MG63 (cell line): Measurements from ENCODE around the gene OVCH2. TPM values are rescaled to one million over a fixed set of nuclear protein-coding genes. Genes with fewer than 3 reads are reported as not detected.
"Not testable (repeated sequence)": the region's sequence is repeated elsewhere in the genome, so short reads cannot be mapped to it uniquely, and the experiment has no call there.

Experiments used
- DNase-seq: peaks from one replicate; pipeline ENCODE4 v3.0.0-alpha.2; 2020
- H3K27me3 ChIP-seq: fragments of 250-450 bp; sonication (Bioruptor Pico); 2 replicates; pipeline ENCODE4 v1.5.1; 2020; ENCODE audit warnings: mild to moderate bottlenecking, moderate library complexity
- H3K36me3 ChIP-seq: fragments of 250-450 bp; sonication (Bioruptor Pico); 2 replicates; pipeline ENCODE4 v1.5.1; 2020; ENCODE audit warnings: mild to moderate bottlenecking, moderate library complexity
- H3K4me3 ChIP-seq: fragments of 250-450 bp; sonication (Bioruptor Pico); 2 replicates; pipeline ENCODE4 v1.5.1; 2020; ENCODE audit warnings: mild to moderate bottlenecking, moderate library complexity
- H3K9me3 ChIP-seq: fragments of 250-450 bp; sonication (Bioruptor Pico); 2 replicates; pipeline ENCODE4 v1.5.1; 2020; ENCODE audit warnings: mild to moderate bottlenecking, moderate library complexity
- total RNA-seq: library from RNA; depleted of rRNA; stranded (reverse); fragments of >200 nt; shearing (Covaris generic); gene quantifications from 2 replicates; pipeline ENCODE4 v1.2.3, GENCODE V29; 2014; ENCODE audit warnings: low replicate concordance

OVCH2 gene
- total RNA-seq, 1 experiment from 2014 or later: not detected

DNA sequence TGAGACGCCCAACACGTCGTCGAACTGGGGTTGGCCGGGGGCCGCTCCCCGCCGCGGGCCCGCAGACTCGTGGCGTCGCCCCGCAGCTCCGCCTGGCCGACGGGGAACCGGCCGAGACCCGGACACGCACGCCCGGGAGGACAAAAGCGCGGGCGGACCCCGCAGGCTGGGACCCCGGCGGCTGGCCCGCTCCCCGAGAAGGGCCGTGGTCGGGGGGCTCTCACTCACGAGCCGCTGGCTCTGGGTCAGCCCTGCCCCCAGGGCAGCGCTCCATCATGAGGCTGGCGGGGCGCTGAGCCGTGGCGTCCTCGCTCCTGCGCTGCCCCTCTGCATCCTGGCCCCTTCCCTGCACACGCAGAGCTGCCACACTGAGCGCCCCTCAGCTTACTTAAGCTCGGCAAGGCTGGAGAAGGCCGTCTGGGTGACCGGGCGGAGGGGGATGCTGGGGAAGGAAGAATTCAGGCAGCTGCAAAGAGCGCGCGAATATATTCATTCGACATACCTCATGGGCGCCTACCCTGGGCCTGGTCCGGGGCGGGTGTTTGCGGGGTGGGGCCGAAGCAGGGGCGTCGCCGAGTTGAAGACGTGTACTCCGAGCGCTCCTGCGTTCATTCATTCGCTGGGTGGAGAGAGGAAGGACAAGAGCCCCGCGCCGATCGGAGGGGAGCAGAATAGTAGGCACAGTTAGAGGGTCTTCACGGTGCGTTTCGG lies 32.4 kb downstream of the OVCH2 start:
- H3K4me3 ChIP-seq: peak overlapping the region; percentile 54
- no peak for DNase-seq
- no peaks in the 10 kb centered on the region for H3K9me3 ChIP-seq
- H3K36me3 ChIP-seq: no peaks in the 10 kb centered on the region
- no peaks in the 10 kb centered on the region for H3K27me3 ChIP-seq

DNA sequence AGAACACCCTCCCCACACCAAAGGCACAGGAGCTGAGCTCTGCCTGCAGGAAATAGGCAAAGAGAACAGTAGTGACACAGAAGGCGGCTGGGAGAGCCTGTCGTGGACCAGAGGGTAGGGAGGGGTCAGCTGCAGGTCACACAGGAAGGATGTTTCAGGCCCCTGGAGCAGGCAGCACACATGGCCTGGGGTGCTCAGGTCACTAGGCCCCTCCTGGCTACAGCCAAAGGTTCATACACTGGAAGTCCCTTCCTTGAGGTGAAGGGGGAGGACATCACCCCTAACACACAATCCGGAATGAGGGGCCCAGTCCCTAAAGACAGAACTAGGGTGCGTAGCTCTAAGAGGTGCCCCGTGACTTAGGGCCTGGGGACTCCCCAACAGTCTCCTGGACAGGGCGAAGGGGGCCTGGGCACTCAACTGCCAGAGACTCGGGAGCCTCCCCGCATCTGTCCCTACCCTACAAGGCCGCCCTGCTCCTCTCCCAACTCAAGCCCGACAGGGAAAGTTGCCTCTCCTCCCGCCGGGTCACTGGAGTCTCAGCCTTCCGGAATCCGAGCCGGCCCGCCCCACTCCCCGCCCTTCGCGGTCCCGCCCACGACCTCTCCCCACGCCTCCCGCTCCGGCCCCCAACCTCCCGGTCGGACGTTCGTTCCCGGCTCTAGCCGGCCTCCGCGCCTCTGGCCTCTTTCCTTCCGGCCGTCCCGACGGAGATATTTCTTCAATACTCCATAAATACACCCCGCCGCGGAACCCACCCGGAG lies 33.1 kb downstream of the OVCH2 start, which contains the start of gene CYB5R2:
Gene CYB5R2, minus strand, starts transcription at position 541 of the 764 bp plus-strand sequence. CDS start 675 bp downstream, outside the sequence.
- peak within 1 kb of the TSS; percentile 54 for H3K4me3 ChIP-seq
- H3K9me3 ChIP-seq: no peaks in the 10 kb centered on the region
- no peaks in the 10 kb centered on the region for H3K36me3 ChIP-seq
- peak; percentile 78 for DNase-seq
- H3K27me3 ChIP-seq: no peaks in the 10 kb centered on the region

DNA sequence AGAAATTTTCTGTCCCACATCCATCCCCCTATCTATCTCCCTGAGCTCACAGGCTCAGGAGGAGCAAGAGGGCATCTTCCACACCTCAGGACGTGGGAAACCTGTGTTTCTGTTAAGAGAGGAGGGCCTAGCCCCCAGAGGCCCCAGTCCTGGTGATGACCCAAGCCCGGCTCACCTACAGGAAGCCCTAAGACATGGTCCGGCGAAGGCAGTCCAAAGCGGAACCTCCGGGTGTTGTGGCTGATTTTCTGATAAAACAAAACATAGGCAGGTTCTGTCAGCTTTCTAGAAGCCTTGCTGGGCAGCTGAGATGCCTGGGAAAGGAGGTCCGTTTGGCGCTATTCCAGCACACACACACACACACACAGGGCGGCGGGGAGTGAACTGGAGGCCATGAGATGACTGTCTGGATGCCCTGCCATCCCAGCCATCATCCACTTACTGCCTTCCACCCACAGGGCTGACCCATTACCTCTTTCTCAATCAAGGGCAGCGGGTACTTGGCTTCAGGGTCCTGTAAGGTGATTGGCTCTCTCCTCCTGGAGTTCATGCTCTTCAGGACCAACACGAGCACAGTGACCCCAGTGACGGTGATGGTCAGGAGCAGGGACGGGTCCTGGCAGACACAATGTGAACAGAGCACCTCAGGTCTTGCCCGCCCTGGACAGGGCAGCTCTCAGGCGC lies 33.9 kb downstream of the OVCH2 start:
- DNase-seq: no peak
- Histone ChIP-seq H3K27me3 (no peaks in the 10 kb centered on the region), H3K9me3 (no peaks in the 10 kb centered on the region), H3K4me3 (peak overlapping the region; percentile 54; the same call in 1 of the 2 replicates), H3K36me3 (no peaks in the 10 kb centered on the region)

DNA sequence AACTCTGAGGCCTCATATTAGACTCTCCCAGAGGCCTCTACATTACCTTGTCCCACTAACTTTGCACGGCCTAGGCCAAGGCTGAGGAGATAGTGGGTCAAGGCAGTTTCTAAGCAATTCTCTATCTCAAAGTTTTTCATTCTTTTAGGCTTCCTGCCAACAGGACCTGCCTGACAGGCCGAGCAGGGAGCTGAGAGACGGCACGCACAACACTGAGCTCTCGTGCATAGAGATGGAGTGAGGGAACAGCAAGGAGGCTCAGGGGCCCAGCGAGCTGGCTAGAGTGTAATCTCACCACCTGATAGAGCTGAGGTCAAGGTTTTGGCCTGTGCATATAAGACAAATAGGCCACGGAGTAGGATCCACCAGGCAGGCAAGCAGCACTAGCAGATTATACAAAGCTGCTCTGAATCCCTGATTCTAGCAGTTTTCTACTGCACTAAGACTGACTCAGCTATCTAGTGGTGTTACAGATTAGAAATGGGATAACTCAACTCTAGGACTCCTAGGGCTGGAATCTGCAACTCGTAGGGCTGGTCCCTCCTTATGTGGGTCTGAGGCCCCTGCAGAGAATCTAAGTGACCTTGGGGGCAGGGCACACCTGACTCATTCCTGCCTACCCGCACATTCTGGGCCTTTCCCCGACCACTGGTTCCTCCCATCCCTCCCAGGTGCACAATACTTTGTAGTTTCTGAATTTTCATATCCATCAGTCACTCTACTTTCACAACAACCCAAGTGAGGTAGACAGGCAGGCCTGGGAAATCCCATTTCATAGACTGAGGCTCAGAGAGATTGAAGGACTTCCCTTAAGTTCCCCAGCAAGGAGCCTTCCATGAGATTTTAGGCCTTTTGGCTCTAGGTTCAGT lies 34.7 kb downstream of the OVCH2 start:
- H3K36me3 ChIP-seq: no peaks in the 10 kb centered on the region
- no peaks in the 10 kb centered on the region for H3K9me3 ChIP-seq
- no peak for DNase-seq
- no peak overlapping the region for H3K4me3 ChIP-seq
- no peaks in the 10 kb centered on the region for H3K27me3 ChIP-seq

DNA sequence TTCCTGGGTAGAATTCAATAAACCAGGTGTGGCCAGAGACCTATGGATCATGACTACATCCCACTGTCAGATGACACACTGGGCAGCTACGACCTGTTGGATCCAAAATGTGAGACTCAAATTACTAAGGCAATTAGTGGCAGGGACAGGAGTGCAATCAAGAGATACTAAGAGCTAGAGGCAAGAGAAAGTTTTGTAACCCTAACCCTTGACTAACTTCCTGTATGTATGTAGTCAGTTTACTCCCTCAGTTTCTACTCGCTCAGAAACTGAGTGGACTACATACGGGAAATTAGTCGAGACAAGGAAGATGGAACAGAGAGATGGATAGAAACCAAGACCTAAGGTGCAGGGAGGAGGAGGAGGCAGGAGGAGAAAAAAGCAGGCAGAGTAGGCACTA lies 35.6 kb downstream of the OVCH2 start:
- no peak for DNase-seq
- H3K27me3 ChIP-seq: no peaks in the 10 kb centered on the region
- H3K4me3 ChIP-seq: no peak overlapping the region
- no peaks in the 10 kb centered on the region for H3K36me3 ChIP-seq
- H3K9me3 ChIP-seq: no peaks in the 10 kb centered on the region

DNA sequence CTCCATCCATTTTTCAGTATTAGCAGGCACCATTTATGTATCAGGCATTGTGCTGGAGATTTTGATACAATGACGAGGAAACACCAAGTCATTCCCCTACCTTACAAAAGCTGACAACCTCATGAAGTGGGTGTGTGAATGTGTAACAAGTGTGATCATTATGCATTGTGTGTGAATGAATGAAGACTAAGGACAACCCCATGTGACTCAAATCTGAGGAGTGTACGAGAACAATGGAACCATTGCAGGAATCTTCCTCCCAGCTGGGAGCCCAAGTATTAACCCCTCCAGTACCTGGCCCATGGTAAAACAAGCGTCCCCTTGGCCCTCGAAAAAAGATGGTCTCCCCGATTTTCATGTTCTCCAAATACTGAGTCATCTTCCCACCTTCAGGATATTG lies 37.4 kb downstream of the OVCH2 start:
- Histone ChIP-seq H3K27me3 (no peaks in the 10 kb centered on the region), H3K9me3 (no peaks in the 10 kb centered on the region), H3K36me3 (no peaks in the 10 kb centered on the region), H3K4me3 (no peak overlapping the region)
- DNase-seq: no peak

DNA sequence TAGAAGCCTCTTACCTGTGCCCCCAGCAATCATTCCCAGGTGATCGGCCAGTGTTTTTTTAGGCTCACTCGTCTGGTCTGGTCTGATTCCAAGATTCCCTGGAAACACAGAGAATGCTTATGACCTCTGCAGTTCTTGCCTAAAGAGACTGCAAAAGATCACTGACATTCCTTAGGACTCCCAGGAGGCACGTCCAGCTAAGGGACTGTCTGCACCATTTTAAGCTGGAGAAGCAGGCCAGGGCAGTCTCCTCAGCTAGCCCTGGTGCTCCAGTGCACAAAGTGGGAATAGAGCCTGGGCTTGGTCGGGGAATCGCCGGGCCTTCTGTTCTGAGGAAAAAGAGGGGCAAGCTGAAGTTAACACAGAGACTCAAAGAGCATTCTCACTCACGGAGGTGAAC lies 37.8 kb downstream of the OVCH2 start:
- H3K4me3 ChIP-seq: no peak overlapping the region
- H3K9me3 ChIP-seq: no peaks in the 10 kb centered on the region
- no peaks in the 10 kb centered on the region for H3K36me3 ChIP-seq
- no peaks in the 10 kb centered on the region for H3K27me3 ChIP-seq
- no peak for DNase-seq

DNA sequence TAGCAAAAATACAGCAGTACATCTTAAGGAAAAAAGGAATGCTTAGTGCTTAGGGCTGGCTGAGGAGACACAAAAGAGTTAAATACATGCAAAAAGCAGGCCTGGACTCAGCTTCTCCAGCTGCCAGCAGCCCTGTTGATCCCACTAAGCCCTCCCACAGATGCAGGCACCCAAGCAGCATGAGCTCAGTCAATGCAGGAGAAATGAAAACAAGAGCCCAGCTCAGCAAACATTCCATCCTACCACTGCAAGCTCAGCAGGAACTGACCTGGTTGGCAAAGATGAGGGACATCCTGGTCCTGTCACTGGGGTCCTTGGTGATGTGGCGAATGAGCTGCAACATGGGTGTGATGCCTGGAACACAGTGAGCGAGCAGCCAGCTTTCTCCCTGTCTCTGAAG lies 38.8 kb downstream of the OVCH2 start:
- H3K36me3 ChIP-seq: no peaks in the 10 kb centered on the region
- no peak overlapping the region for H3K4me3 ChIP-seq
- no peaks in the 10 kb centered on the region for H3K9me3 ChIP-seq
- H3K27me3 ChIP-seq: no peaks in the 10 kb centered on the region
- DNase-seq: no peak

DNA sequence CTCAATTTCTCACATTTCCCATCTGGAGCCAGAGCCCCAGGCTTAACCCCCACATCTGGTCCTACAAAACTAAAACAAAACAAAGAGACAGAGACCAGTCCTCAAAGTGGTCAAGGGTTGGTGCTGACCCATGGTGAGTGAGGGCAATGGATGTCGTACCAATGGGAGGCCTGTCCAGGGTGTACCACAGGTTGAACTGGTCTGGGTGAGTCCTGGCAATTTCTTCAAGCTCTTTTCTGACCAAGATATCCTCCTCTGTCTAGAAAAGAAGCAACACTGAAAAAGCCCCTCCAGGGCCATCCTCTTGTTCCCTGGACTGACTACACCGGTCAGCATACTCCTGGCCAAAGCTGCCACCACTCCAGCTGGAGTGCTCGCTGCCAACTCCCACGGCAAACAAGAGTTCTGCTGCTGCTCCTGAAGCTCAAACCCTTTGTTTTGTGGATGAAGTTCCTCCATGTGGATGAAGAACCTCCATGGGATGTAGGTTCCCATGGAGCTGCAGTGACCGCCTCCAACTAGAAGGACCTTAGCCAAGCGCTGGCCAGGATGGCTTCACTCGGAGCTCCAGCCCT lies 39.9 kb downstream of the OVCH2 start:
- Histone ChIP-seq H3K27me3 (no peaks in the 10 kb centered on the region), H3K9me3 (no peaks in the 10 kb centered on the region), H3K4me3 (no peak overlapping the region), H3K36me3 (no peaks in the 10 kb centered on the region)
- no peak for DNase-seq

DNA sequence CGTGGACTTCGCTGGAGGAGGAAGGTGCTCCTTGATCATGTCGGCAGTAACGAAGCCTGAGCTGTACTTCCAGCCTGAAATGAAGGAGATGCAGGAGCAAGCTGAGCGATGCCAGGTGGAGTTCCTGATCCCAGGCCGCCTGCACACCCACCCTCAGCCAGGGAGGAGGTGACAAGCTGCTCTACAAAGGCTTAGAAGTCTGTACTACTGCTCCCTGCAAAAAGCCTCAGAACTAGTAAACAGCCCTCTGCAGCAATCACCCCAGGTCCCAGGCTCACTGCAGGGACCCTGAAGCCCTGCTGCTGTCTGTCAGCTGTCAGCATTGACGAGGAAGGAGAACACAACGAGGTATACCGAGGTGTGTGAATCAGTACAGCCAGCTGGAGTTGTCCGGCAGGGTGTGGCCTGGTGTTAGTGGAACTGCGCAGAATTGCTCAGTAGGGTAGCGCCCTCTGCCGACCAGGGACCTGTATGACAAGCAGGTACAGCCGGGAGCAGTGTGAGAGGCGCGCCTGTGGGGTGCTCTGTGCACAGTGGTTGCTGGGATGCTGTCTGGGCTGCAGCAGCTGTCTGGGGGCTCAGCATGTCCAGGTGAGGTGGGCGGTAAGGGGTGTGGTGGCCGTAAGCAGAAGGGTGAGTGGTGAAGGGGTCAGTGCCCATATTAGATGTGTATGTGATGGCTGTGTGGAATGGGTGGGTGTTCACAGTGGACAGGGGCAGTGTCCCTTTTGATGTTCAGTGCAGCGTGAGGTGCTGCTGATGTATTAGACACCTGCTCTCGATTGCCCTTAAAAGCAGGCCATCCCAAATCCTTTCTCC lies 40.6 kb downstream of the OVCH2 start:
- no peaks in the 10 kb centered on the region for H3K36me3 ChIP-seq
- peak; percentile 38 for DNase-seq
- H3K4me3 ChIP-seq: no peak overlapping the region
- no peaks in the 10 kb centered on the region for H3K27me3 ChIP-seq
- no peaks in the 10 kb centered on the region for H3K9me3 ChIP-seq

DNA sequence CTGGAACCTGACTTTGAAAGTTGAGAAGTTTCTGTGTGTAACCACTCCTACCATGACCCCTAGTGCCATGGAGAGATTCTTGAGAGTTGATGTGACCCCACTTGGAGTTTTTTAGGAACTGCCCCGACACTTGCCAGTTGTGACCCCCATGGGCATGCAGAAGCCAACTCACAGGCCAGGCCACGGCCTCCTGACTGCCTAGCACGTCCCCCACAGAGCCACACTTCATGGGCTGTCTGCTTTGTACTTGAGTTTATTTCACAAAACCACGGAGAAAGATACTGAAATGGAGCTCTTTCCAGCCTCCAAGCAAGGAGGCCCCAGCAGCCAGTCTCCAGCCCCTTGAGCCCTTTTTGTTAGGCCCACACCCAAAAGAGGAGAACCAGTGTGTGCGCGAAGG lies 41.4 kb downstream of the OVCH2 start:
- H3K36me3 ChIP-seq: no peaks in the 10 kb centered on the region
- H3K4me3 ChIP-seq: no peak overlapping the region
- H3K9me3 ChIP-seq: no peaks in the 10 kb centered on the region
- H3K27me3 ChIP-seq: no peaks in the 10 kb centered on the region
- DNase-seq: no peak

DNA sequence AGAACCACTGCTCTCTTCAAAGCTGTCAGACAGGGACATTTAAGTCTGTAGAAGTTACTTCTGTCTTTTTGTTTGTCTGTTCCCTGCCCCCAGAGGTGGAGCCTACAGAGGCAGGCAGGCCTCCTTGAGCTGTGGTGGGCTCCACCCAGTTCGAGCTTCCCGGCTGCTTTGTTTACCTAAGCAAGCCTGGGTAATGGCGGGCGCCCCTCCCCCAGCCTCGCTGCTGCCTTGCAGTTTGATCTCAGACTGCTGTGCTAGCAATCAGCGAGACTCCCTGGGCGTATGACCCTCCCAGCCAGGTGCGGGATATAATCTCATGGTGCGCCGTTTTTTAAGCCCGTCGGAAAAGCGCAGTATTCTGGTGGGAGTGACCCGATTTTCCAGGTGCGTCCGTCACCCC lies 42.7 kb downstream of the OVCH2 start:
- not testable (repeated sequence) for H3K27me3 ChIP-seq, H3K4me3 ChIP-seq, H3K9me3 ChIP-seq, DNase-seq, H3K36me3 ChIP-seq

DNA sequence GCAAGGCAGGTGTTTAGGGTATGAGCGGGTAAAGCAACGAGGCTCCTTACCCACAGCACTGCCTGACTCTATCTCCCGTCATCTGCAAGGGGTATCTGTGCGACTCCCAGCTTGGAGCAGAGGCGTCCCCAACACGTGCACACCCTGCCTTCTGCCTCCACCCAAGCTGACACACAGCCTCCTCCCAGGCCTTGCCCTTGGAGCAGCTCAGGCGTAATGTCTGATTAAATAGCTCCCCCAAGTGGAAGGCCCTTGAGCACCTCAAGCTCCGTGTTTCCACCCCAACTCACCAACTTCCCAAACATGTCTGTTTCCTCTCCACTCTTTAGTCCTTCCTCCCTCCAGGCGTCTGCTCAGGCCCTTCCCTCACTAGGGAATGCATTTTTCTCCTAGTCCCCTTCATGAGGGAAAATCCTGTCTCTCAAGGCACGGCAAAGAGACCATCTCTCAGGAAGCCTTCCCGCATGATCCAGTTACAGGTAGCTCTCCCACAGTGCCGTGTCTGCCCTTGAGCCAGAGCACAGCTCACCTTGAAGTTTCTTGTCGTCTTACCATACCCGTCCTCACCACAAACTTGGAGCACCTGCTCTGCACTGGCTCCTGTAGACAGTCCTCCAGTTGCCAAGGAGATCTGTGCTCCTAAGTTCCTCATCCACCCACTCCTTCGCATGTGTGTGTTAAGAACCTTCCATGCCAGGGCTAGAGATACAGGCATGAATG lies 48.8 kb downstream of the OVCH2 start:
- H3K9me3 ChIP-seq: no peaks in the 10 kb centered on the region
- no peaks in the 10 kb centered on the region for H3K36me3 ChIP-seq
- no peaks in the 10 kb centered on the region for H3K27me3 ChIP-seq
- DNase-seq: peak; percentile 37
- no peak overlapping the region for H3K4me3 ChIP-seq

DNA sequence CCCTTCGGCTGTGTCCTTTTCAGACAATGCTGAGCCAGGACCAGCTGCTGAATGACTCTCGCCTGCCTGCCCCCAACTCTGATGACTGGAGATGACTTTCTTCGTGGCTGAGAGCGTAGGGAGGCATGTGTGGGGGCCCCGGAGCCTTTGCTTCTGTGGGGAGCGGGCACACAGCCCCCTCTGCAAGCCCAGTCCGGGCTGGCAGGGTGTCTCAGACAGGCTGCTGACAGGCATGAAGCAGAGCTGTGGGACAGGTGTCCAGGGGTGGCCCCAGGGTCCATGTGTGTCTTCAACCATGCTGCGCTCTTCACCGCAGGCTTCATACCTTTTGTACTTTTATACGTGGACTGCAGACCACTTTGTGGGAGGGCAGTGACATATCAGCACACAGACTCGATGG lies 49.6 kb downstream of the OVCH2 start:
- no peaks in the 10 kb centered on the region for H3K9me3 ChIP-seq
- no peaks in the 10 kb centered on the region for H3K36me3 ChIP-seq
- H3K27me3 ChIP-seq: no peaks in the 10 kb centered on the region
- no peak overlapping the region for H3K4me3 ChIP-seq
- no peak for DNase-seq
